Smooth muscle cell (in vitro differentiated cells): ENCODE data around the gene L3MBTL4. TPM values are rescaled to one million over a fixed set of nuclear protein-coding genes. Genes with fewer than 3 reads are reported as not detected.

ENCODE experiments used
- DNase-seq: peaks from one replicate; lab custom pipeline; 2025; ENCODE audit not compliant: unreplicated experiment; lab: John Stamatoyannopoulos, UW
- H2AFZ ChIP-seq: fragments of 200-600 bp; sonication (generic); 2 replicates; pipeline ENCODE4 v1.6.0; 2016; ENCODE audit warnings: antibody characterized with exemption, low read depth, mild to moderate bottlenecking
- H3F3A ChIP-seq: fragments of 200-600 bp; sonication (generic); 2 replicates; pipeline ENCODE4 v1.6.0; 2017; ENCODE audit warnings: antibody characterized with exemption, low read depth
- H3K27ac ChIP-seq: fragments of 200-600 bp; sonication (generic); 2 replicates; pipeline ENCODE4 v1.5.1; 2016; ENCODE audit warnings: low read depth, mild to moderate bottlenecking
- H3K27me3 ChIP-seq: fragments of 200-600 bp; sonication (generic); 2 replicates; pipeline ENCODE4 v1.6.1; 2016; ENCODE audit warnings: low read depth, mild to moderate bottlenecking
- H3K36me3 ChIP-seq: fragments of 200-600 bp; sonication (generic); 2 replicates; pipeline ENCODE4 v1.5.1; 2016; ENCODE audit warnings: low read depth
- H3K4me1 ChIP-seq: fragments of 200-600 bp; sonication (generic); 2 replicates; pipeline ENCODE4 v1.5.1; 2016; ENCODE audit warnings: low read depth
- H3K4me2 ChIP-seq: fragments of 200-600 bp; sonication (generic); 2 replicates; pipeline ENCODE4 v1.6.0; 2016; ENCODE audit warnings: mild to moderate bottlenecking
- H3K4me3 ChIP-seq: fragments of 200-600 bp; sonication (generic); 2 replicates; pipeline ENCODE4 v1.5.1; 2016; ENCODE audit warnings: mild to moderate bottlenecking
- H3K79me2 ChIP-seq: fragments of 200-600 bp; sonication (generic); 2 replicates; pipeline ENCODE4 v1.6.0; 2016; ENCODE audit warnings: low read depth, mild to moderate bottlenecking
- H3K9ac ChIP-seq: fragments of 200-600 bp; sonication (generic); 2 replicates; pipeline ENCODE4 v1.6.0; 2016; ENCODE audit warnings: low read depth
- H3K9me3 ChIP-seq: fragments of 200-600 bp; sonication (generic); replicated peaks from 2 replicates; pipeline ENCODE4 v1.5.1; 2016; ENCODE audit warnings: low read depth
- H4K20me1 ChIP-seq: fragments of 200-600 bp; sonication (generic); 2 replicates; pipeline ENCODE4 v1.6.0; 2016; ENCODE audit warnings: low read depth
- WGBS: methylation state at CpG from one replicate; pipeline ENCODE4 v1.1.7; 2016; ENCODE audit warnings: low lambda C conversion rate; 5-methylcytosine and 5-hydroxymethylcytosine counted together
- polyA plus RNA-seq: library from polyadenylated mRNA; unstranded; fragments of >200 nt; fragmentation: Nextera tagmentation; extraction: Ambion mirVana; gene quantifications from 2 replicates; pipeline ENCODE4 v1.2.1, GENCODE V29; 2016
- total RNA-seq: library from RNA; depleted of rRNA; stranded (reverse); fragments of >200 nt; gene quantifications from 2 replicates; pipeline ENCODE4 v1.2.3, GENCODE V29; 2014
- TF ChIP-seq, protein P1 (sequence below): fragments of 200-600 bp; sonication (generic); IDR thresholded peaks from 2 replicates; pipeline ENCODE4 v1.5.1; 2017; ENCODE audit warnings: borderline replicate concordance, mild to moderate bottlenecking, antibody characterized with exemption; ENCODE audit not compliant: insufficient read depth, poor library complexity, severe bottlenecking

L3MBTL4 gene
- total and polyA plus RNA-seq, 2 experiments from 2014 or later = 3.4 TPM; not detected in 1

DNA sequence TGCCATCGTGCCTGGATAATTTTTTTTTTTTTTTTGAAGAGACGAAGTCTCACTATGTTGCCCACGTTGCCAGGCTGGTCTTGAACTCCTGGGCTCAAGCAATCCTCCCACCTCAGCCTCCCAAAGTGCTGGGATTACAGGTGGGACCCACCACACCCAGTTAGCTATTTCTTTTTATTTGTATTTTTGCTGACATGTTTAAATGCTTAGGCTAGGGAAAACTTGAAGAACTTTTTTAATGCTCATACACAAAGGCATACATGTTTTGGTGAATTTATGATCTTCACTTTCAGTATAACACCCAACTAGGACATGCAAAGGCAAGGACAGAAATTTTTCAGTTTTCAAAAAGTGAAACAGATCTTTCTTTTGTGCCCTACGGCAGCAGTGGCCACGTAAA is 9.9 kb downstream of the L3MBTL4 start:
- Histone ChIP-seq H3K4me3 (no peak overlapping the region), H3K27me3 (peaks cover 17% of the 10 kb centered on the region), H3K36me3 (no peaks in the 10 kb centered on the region), H3K27ac (no peak overlapping the region), H3K9me3 (no peaks in the 10 kb centered on the region), H3K4me1 (peaks cover 10% of the 10 kb centered on the region), H2AFZ (no peak overlapping the region), H3K4me2 (no peak overlapping the region), H3K9ac (no peak overlapping the region), H3F3A (no peaks in the 10 kb centered on the region), H3K79me2 (no peaks in the 10 kb centered on the region), H4K20me1 (no peaks in the 10 kb centered on the region)
- DNase-seq = no peak
- WGBS = 83% methylated on average over 5 of the region's 5 CpGs
- TF ChIP-seq, protein P1, sequence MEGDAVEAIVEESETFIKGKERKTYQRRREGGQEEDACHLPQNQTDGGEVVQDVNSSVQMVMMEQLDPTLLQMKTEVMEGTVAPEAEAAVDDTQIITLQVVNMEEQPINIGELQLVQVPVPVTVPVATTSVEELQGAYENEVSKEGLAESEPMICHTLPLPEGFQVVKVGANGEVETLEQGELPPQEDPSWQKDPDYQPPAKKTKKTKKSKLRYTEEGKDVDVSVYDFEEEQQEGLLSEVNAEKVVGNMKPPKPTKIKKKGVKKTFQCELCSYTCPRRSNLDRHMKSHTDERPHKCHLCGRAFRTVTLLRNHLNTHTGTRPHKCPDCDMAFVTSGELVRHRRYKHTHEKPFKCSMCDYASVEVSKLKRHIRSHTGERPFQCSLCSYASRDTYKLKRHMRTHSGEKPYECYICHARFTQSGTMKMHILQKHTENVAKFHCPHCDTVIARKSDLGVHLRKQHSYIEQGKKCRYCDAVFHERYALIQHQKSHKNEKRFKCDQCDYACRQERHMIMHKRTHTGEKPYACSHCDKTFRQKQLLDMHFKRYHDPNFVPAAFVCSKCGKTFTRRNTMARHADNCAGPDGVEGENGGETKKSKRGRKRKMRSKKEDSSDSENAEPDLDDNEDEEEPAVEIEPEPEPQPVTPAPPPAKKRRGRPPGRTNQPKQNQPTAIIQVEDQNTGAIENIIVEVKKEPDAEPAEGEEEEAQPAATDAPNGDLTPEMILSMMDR = no peak

DNA sequence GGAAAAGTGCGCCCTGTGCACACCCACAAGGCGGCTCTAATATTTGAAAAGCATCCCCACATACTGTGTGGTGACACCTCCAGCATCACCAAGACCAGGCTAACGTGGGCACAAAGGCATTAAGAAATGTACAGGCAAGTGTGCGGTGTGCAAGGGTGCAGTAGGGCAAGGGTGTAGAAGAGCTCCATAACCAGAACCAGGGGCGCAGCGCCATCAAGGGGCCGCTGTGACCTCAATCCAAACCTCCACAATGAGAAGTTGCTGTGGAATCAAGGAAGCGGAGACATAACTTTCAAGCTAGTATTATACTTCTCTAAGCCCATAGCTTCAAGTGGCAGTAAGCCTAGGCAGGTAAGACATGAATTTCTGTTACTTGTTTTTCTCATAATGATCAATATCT is 13.0 kb downstream of the L3MBTL4 start:
- Histone ChIP-seq H3K9ac (no peak overlapping the region), H3K4me3 (no peak overlapping the region), H3F3A (no peaks in the 10 kb centered on the region), H3K79me2 (no peaks in the 10 kb centered on the region), H3K27me3 (peaks cover 17% of the 10 kb centered on the region), H3K9me3 (no peaks in the 10 kb centered on the region), H3K36me3 (no peaks in the 10 kb centered on the region), H2AFZ (no peak overlapping the region), H3K4me2 (no peak overlapping the region), H3K27ac (no peak overlapping the region), H3K4me1 (peaks cover 5% of the 10 kb centered on the region), H4K20me1 (no peaks in the 10 kb centered on the region)
- TF ChIP-seq, protein P1 = no peak
- 56% methylated on average over 8 of the region's 8 CpGs for WGBS
- no peak for DNase-seq

DNA sequence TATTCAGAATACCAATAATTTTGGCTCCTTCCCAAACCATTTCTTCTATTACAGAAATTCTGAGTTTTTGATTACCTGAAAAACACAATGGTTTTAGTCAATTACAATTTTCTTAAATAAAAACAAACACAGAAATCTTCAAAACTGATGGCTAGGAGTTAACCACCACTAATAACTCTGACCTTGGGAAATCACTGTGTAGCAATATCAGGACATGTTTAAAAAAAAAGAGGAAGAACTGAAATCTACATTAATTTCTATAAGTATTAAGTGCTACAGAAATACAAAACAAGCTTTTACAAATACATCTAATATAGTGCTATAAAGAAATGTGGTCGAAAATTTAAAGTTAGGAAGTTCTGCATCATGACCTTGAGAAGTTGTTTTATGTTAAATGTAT is 14.9 kb downstream of the L3MBTL4 start:
- H3K4me2 ChIP-seq = no peak overlapping the region
- no peak overlapping the region for H2AFZ ChIP-seq
- no peaks in the 10 kb centered on the region for H3F3A ChIP-seq
- TF ChIP-seq, protein P1 = no peak
- no peaks in the 10 kb centered on the region for H3K9me3 ChIP-seq
- WGBS = 81% methylated on average over 1 of the region's 1 CpG
- no peaks in the 10 kb centered on the region for H3K36me3 ChIP-seq
- no peaks in the 10 kb centered on the region for H4K20me1 ChIP-seq
- H3K27me3 ChIP-seq = peaks cover 20% of the 10 kb centered on the region
- no peak overlapping the region for H3K4me3 ChIP-seq
- no peak overlapping the region for H3K9ac ChIP-seq
- no peaks in the 10 kb centered on the region for H3K79me2 ChIP-seq
- no peak for DNase-seq
- H3K4me1 ChIP-seq = no peaks in the 10 kb centered on the region
- no peak overlapping the region for H3K27ac ChIP-seq

DNA sequence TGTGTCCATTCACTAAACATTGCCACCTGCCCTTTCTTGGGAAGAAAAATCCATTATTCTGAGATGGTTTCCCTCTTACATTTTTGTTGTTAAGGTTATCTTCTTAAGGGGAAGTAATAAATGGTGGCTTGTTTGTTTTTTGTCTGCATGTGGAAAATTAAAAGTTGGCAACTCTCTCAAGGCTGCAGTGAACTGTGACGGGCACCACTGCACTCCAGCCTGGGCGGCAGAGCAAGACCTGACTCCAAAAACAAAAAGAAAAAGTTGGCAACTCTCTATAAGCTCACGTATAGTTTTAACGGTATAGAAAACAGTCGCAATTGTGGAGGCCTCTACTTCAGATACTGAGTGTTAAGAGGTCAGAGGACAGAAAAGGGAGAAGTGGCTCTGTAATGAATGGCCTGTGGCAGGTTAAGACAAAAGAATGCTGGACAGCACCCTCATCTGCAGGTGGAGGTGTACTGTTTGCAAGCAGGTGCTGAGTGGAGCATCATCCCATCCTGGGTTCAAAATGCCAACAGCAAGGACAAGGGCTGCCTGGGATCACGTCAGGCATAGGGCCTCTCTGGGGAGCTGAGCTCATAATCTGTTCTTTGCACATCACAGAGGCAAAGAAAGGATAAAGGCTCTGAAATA is 16.7 kb downstream of the L3MBTL4 start:
- Histone ChIP-seq H3K79me2 (no peaks in the 10 kb centered on the region), H3K27me3 (peaks cover 21% of the 10 kb centered on the region), H2AFZ (no peak overlapping the region), H3K27ac (no peak overlapping the region), H4K20me1 (no peaks in the 10 kb centered on the region), H3K4me1 (no peaks in the 10 kb centered on the region), H3K4me2 (no peak overlapping the region), H3F3A (no peaks in the 10 kb centered on the region), H3K36me3 (no peaks in the 10 kb centered on the region), H3K9me3 (no peaks in the 10 kb centered on the region), H3K4me3 (no peak overlapping the region), H3K9ac (no peak overlapping the region)
- no peak for DNase-seq
- 88% methylated on average over 6 of the region's 6 CpGs for WGBS
- TF ChIP-seq, protein P1 = no peak
